CD14-positive monocyte (primary cell): ENCODE data around the gene SCAI. TPM values are rescaled to one million over a fixed set of nuclear protein-coding genes. Genes with fewer than 3 reads are reported as not detected.
A peak's percentile ranks its signal among the peaks of the same experiment; 100 is the strongest.
"Not testable (repeated sequence)": the region's sequence is repeated elsewhere in the genome, so short reads cannot be mapped to it uniquely, and the experiment has no call there.

ENCODE experiments used
- DNase-seq, 3 donors: peaks; one replicate each; pipeline ENCODE4 v3.0.0-alpha.2; 2011 to 2022
- H2AFZ ChIP-seq: 2 replicates; pipeline ENCODE4 v1.6.0; 2012; ENCODE audit warnings: mild to moderate bottlenecking, low read depth, low read length, inconsistent platforms; ENCODE audit not compliant: insufficient read depth, poor library complexity, severe bottlenecking
- H3K27ac ChIP-seq, 2 donors: 1 replicate in 1 of 2; 2 replicates in 1 of 2; pipeline ENCODE4 v1.5.1; 2012 to 2013; ENCODE audit warnings: low read length in 2 of 2, control low read depth in 1 of 2, inconsistent platforms in 1 of 2, low read depth in 1 of 2, mild to moderate bottlenecking in 1 of 2
- H3K27me3 ChIP-seq, 2 donors: one replicate each; pipeline versions ENCODE4 v1.6.0 to v1.6.1; 2011 to 2013; ENCODE audit warnings: low read length in 2 of 2; ENCODE audit not compliant: control insufficient read depth in 2 of 2, insufficient read depth in 2 of 2
- H3K36me3 ChIP-seq, 2 donors: replicated peaks in 1 of 2; 1 replicate in 1 of 2; 2 replicates in 1 of 2; pipeline versions ENCODE4 v1.5.1 to v1.6.1; 2012 to 2013; ENCODE audit warnings: low read length in 2 of 2, control low read depth in 1 of 2, inconsistent platforms in 1 of 2, mild to moderate bottlenecking in 1 of 2; ENCODE audit not compliant: insufficient read depth in 2 of 2, control insufficient read depth in 1 of 2
- H3K4me1 ChIP-seq, 2 donors: 1 replicate in 1 of 2; 2 replicates in 1 of 2; pipeline versions ENCODE4 v1.5.1 to v1.6.1; 2012 to 2013; ENCODE audit warnings: low read length in 2 of 2, control low read depth in 1 of 2, inconsistent platforms in 1 of 2, mild to moderate bottlenecking in 1 of 2, moderate library complexity in 1 of 2; ENCODE audit not compliant: insufficient read depth in 2 of 2, control insufficient read depth in 1 of 2
- H3K4me2 ChIP-seq: replicated peaks from 2 replicates; pipeline ENCODE3; 2012; ENCODE audit warnings: low read length, moderate library complexity, mild to moderate bottlenecking; ENCODE audit not compliant: poor library complexity, severe bottlenecking; ENCODE audit errors: extremely low read depth
- H3K4me3 ChIP-seq, 3 experiments: fragments of 200-600 bp in 1 of 3; sonication (generic) in 1 of 3; replicated peaks in 1 of 3; 1 replicate in 2 of 3; 2 replicates in 1 of 3; pipeline ENCODE4 v1.5.1; 2011 to 2013; ENCODE audit warnings: low read length in 3 of 3, mild to moderate bottlenecking in 3 of 3, control low read depth in 2 of 3, low read depth in 2 of 3, inconsistent platforms in 1 of 3, moderate library complexity in 1 of 3
- H3K79me2 ChIP-seq: 2 replicates; pipeline ENCODE4 v1.6.0; 2012; ENCODE audit warnings: mild to moderate bottlenecking, control low read depth, inconsistent platforms, low read length, moderate library complexity; ENCODE audit not compliant: insufficient read depth
- H3K9ac ChIP-seq: 2 replicates; pipeline ENCODE4 v1.6.0; 2017; ENCODE audit warnings: low read length, mild to moderate bottlenecking; ENCODE audit not compliant: insufficient read depth, poor library complexity, severe bottlenecking
- H3K9me3 ChIP-seq, 2 donors: replicated peaks in 1 of 2; 1 replicate in 1 of 2; 2 replicates in 1 of 2; pipeline versions ENCODE4 v1.5.1 to v1.6.1; 2012 to 2013; ENCODE audit warnings: low read length in 2 of 2, control low read depth in 1 of 2; ENCODE audit not compliant: control insufficient read depth in 1 of 2, insufficient read depth in 1 of 2
- H4K20me1 ChIP-seq: 2 replicates; pipeline ENCODE4 v1.6.0; 2012; ENCODE audit warnings: mild to moderate bottlenecking, low read length, control low read depth, moderate library complexity; ENCODE audit not compliant: insufficient read depth
- H3K27ac Mint-ChIP-seq, 7 donors: one replicate each; pipeline ENCODE4 v1.8.0; 2020; ENCODE audit warnings: mild to moderate bottlenecking in 7 of 7, mixed read lengths in 7 of 7, moderate library complexity in 6 of 7, inconsistent platforms in 2 of 7
- H3K27me3 Mint-ChIP-seq, 3 donors: one replicate each; pipeline ENCODE4 v1.8.0; 2021 to 2022; ENCODE audit warnings: low read depth in 3 of 3, mild to moderate bottlenecking in 3 of 3, mixed read lengths in 3 of 3, moderate library complexity in 3 of 3, inconsistent platforms in 1 of 3
- H3K36me3 Mint-ChIP-seq, 2 donors: one replicate each; pipeline ENCODE4 v1.8.0; 2020; ENCODE audit warnings: mixed read lengths in 2 of 2, inconsistent platforms in 1 of 2, mild to moderate bottlenecking in 1 of 2
- H3K4me1 Mint-ChIP-seq: one replicate; pipeline ENCODE4 v1.8.0; 2020; ENCODE audit warnings: mild to moderate bottlenecking, mixed read lengths
- H3K4me3 Mint-ChIP-seq, 2 donors: one replicate each; pipeline ENCODE4 v1.8.0; 2020; ENCODE audit warnings: mild to moderate bottlenecking in 2 of 2, mixed read lengths in 2 of 2, moderate library complexity in 1 of 2
- H3K9me3 Mint-ChIP-seq, 7 donors: one replicate each; pipeline ENCODE4 v1.8.0; 2020 to 2022; ENCODE audit warnings: mixed read lengths in 7 of 7, mild to moderate bottlenecking in 6 of 7, moderate library complexity in 6 of 7, inconsistent platforms in 2 of 7
- WGBS: methylation state at CpG from one replicate; pipeline ENCODE4 v1.1.5; 2013; ENCODE audit warnings: missing lambda C conversion rate; ENCODE audit not compliant: insufficient coverage; 5-methylcytosine and 5-hydroxymethylcytosine counted together
- intact Hi-C, 2 donors: fragments of 100-400 bp; cut with micrococcal nuclease; formaldehyde crosslinking; loops; one replicate each; pipeline versions ENCODE4 v1.15.0 to v1.15.1; 2023
- polyA plus RNA-seq, 3 donors: library from polyadenylated mRNA; depleted of rRNA in 1 of 3; unstranded in 2 of 3; stranded (reverse) in 1 of 3; fragments of 300-500 nt in 2 of 3; fragments of >200 nt in 1 of 3; fragmentation: Illumina TruSeq in 2 of 3; gene quantifications; 1 replicate in 2 of 3; 2 replicates in 1 of 3; pipeline ENCODE4 v1.2.3, GENCODE V29; 2012 to 2021
- TF ChIP-seq, protein P1 (sequence below): fragments of 200-600 bp; IDR thresholded peaks from one replicate; pipeline ENCODE4 v1.8.0; 2022; ENCODE audit warnings: antibody characterized with exemption, mild to moderate bottlenecking

Gene SCAI
- polyA plus RNA-seq, 3 donors = 0.76 to 1.4 (median 0.84) TPM

DNA sequence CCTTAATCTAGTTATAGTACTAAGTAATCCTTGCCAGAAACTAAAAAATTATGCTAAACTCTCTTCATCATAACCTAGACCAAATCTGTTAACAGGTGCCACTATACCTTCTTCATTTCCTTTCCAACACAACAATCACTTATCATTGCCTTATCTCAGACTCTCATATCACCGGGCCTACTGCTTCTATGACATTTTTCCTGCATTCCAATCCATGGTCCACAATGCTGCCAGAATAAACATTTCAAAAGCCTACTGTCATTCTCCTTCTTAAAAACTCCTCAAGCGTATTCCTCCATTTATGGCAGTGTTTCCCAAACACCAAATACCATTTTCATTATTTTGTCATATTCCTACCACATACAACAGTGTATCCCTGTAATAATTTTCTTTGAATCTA, 39.7 kb upstream of the SCAI start:
- H3K4me1 Mint-ChIP-seq = peaks cover 19% of the 10 kb centered on the region
- peak overlapping the region in 1 of 7 donors; percentile 2 for H3K27ac Mint-ChIP-seq
- peaks cover 4 to 10% of the 10 kb centered on the region in 2 donors for H3K4me1 ChIP-seq
- TF ChIP-seq, protein P1, sequence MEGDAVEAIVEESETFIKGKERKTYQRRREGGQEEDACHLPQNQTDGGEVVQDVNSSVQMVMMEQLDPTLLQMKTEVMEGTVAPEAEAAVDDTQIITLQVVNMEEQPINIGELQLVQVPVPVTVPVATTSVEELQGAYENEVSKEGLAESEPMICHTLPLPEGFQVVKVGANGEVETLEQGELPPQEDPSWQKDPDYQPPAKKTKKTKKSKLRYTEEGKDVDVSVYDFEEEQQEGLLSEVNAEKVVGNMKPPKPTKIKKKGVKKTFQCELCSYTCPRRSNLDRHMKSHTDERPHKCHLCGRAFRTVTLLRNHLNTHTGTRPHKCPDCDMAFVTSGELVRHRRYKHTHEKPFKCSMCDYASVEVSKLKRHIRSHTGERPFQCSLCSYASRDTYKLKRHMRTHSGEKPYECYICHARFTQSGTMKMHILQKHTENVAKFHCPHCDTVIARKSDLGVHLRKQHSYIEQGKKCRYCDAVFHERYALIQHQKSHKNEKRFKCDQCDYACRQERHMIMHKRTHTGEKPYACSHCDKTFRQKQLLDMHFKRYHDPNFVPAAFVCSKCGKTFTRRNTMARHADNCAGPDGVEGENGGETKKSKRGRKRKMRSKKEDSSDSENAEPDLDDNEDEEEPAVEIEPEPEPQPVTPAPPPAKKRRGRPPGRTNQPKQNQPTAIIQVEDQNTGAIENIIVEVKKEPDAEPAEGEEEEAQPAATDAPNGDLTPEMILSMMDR = no peak
- H3K79me2 ChIP-seq = peaks cover 100% of the 10 kb centered on the region
- H3K36me3 Mint-ChIP-seq = peaks cover 10 to 35% of the 10 kb centered on the region in 2 donors
- H3K27me3 Mint-ChIP-seq = peaks cover 0 to 2% (median 2%) of the 10 kb centered on the region in 3 donors
- no peak overlapping the region for H3K4me3 ChIP-seq
- no peak overlapping the region for H3K27ac ChIP-seq
- H3K27me3 ChIP-seq = no peaks in the 10 kb centered on the region
- no peak overlapping the region for H2AFZ ChIP-seq
- H3K9ac ChIP-seq = no peak overlapping the region
- no peaks in the 10 kb centered on the region for H3K9me3 Mint-ChIP-seq
- no peak overlapping the region for H3K4me2 ChIP-seq
- no peak overlapping the region for H3K4me3 Mint-ChIP-seq
- 100% methylated on average over 2 of the region's 2 CpGs for WGBS
- peaks cover 88% of the 10 kb centered on the region for H4K20me1 ChIP-seq
- intact Hi-C loops = no loop called here
- no peaks in the 10 kb centered on the region for H3K9me3 ChIP-seq
- H3K36me3 ChIP-seq = peaks cover 0 to 1% of the 10 kb centered on the region in 2 donors
- no peak for DNase-seq

DNA sequence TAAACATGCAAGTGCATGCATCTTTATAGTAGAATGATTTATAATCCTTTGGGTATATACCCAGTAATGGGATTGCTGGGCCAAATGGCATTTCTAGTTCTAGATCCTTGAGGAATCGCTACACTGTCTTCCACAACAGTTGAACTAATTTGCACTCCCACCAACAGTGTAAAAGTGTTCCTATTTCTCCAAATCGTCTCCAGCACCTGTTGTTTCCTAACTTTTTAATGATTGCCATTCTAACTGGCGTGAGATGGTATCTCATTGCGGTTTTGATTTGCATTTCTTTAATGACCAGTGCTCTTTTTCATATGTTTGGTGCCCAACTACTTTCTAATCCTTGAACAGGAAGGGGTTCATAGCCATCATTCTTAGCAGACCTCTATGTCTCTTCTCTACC, 38.4 kb upstream of the SCAI start:
- H3K4me3 ChIP-seq, H3K9me3 Mint-ChIP-seq, H3K27me3 ChIP-seq, H3K36me3 ChIP-seq, H3K27ac ChIP-seq, H3K4me3 Mint-ChIP-seq, H3K27me3 Mint-ChIP-seq, H3K9ac ChIP-seq, DNase-seq, H3K4me1 Mint-ChIP-seq, H3K9me3 ChIP-seq, intact Hi-C loops, H3K4me2 ChIP-seq, H3K4me1 ChIP-seq, H2AFZ ChIP-seq: not testable (repeated sequence)
- Mint-ChIP-seq H3K27ac (peak overlapping the region in 1 of 7 donors; percentile 52), H3K36me3 (peaks cover 17 to 26% of the 10 kb centered on the region in 2 donors)
- Histone ChIP-seq H4K20me1 (peaks cover 100% of the 10 kb centered on the region), H3K79me2 (peaks cover 100% of the 10 kb centered on the region)
- 98% methylated on average over 4 of the region's 4 CpGs for WGBS
